WTC11 (cell line): Measurements from ENCODE around the gene LRMDA.

ENCODE experiments used
- CREB1 ChIP-seq: sonication (generic); formaldehyde crosslinking; IDR thresholded peaks from 2 replicates; pipeline ENCODE4 v1.8.0; 2023; ENCODE audit warnings: mild to moderate bottlenecking, missing genetic modification reagents
- CTCF ChIP-seq: fragments of 200-600 bp; IDR thresholded peaks from 2 replicates; pipeline ENCODE4 v1.8.0; 2022; ENCODE audit warnings: antibody characterized with exemption
- IRF1 ChIP-seq: sonication (generic); formaldehyde crosslinking; IDR thresholded peaks from 2 replicates; pipeline ENCODE4 v1.8.0; 2023; ENCODE audit warnings: missing genetic modification reagents
- MAX ChIP-seq: sonication (generic); formaldehyde crosslinking; IDR thresholded peaks from 2 replicates; pipeline ENCODE4 v1.8.0; 2022; ENCODE audit warnings: mild to moderate bottlenecking, missing genetic modification reagents
- PRRX2 ChIP-seq: fragments of 250-450 bp; sonication (Bioruptor Pico); IDR thresholded peaks from 2 replicates; pipeline ENCODE4 v1.8.0; 2021; ENCODE audit warnings: mild to moderate bottlenecking
- RELA ChIP-seq: sonication (generic); formaldehyde crosslinking; IDR thresholded peaks from 2 replicates; pipeline ENCODE4 v1.8.1; 2022; ENCODE audit warnings: missing genetic modification reagents, mild to moderate bottlenecking, borderline replicate concordance
- TEAD4 ChIP-seq: sonication (generic); formaldehyde crosslinking; IDR thresholded peaks from 2 replicates; pipeline ENCODE4 v1.8.0; 2022; ENCODE audit warnings: mild to moderate bottlenecking, missing genetic modification reagents
- ZNF671 ChIP-seq: fragments of 250-450 bp; sonication (Bioruptor Pico); IDR thresholded peaks from 2 replicates; pipeline ENCODE4 v1.8.0; 2021; ENCODE audit warnings: mild to moderate bottlenecking

- TF ChIP-seq MAX: no peak
- no peak for TF ChIP-seq PRRX2 (CRISPR knock-in tag)
- no peak for TF ChIP-seq CTCF
- TF ChIP-seq IRF1 (CRISPR knock-in tag): no peak
- no peak for TF ChIP-seq ZNF671 (CRISPR knock-in tag)
- TF ChIP-seq CREB1 (CRISPR knock-in tag): no peak
- TF ChIP-seq TEAD4 (CRISPR knock-in tag): no peak
- no peak for TF ChIP-seq RELA (CRISPR knock-in tag)
Measured at GRCh38 chr10:76026905-76027304, 595.5 kb downstream of the LRMDA start.
